Measurements from ENCODE around the gene NID1.

- TF ChIP-seq POLR2A (IDR thresholded peaks at IDR 0.05) (no peak), CTCF (IDR thresholded peaks at IDR 0.05) (no peak)
Observed at GRCh38 chr1:235941876-235942624, 122.8 kb downstream of the NID1 start.

Data from heart left ventricle (tissue), 13 donors.